K562 (cell line): Measurements from ENCODE around the gene HNRNPM. TPM values are rescaled to one million over a fixed set of nuclear protein-coding genes. Genes with fewer than 3 reads are reported as not detected.

ENCODE experiments used
- ATAC-seq: fragments of 200-7000 bp; cut with Tn5 transposase; 3 replicates; pipeline ENCODE4 v1.9.1; 2020; ENCODE audit warnings: moderate library complexity
- BruUV-seq: library from RNA; stranded (reverse); fragments of 400-500 nt; replicated peaks from 2 replicates; lab custom pipeline; 2021; lab: Mats Ljungman, UMichigan
- CTCF ChIA-PET: fragments of 300-600 bp; formaldehyde crosslinking; extraction: SDS; loops from one replicate; lab custom pipeline; 2021; ENCODE audit warnings: low intra/inter-chr PET ratio; lab: Yijun Ruan, JAX
- POLR2A ChIA-PET: fragments of 300-600, 350-650 bp; sonication (Branson Sonifier 250); formaldehyde crosslinking; extraction: SDS; loops from one replicate; lab custom pipeline; 2021; ENCODE audit warnings: antibody characterized with exemption, inconsistent platforms; lab: Yijun Ruan, JAX
- DNase-seq, 4 experiments: peaks; one replicate each; pipeline versions ENCODE4 v3.0.0 to v3.0.0-alpha.2; 2011 to 2018; ENCODE audit warnings: low spot score in 3 of 4, mixed read lengths in 3 of 4; ENCODE audit errors: extremely low read depth in 1 of 4
- FAIRE-seq: peaks from 2 replicates; lab custom pipeline; 2011; peaks lifted over from hg19 to GRCh38; lab: Jason Lieb, UNC
- H2AFZ ChIP-seq: 2 replicates; pipeline ENCODE4 v1.6.0; 2011; ENCODE audit warnings: low read depth, low read length, control low read depth, inconsistent platforms
- H3K27ac ChIP-seq: fragments of 200-600 bp; 3 replicates; pipeline ENCODE4 v1.8.0; 2011; ENCODE audit warnings: low read depth, mild to moderate bottlenecking, control low read depth, inconsistent platforms, low read length, moderate library complexity, mixed read lengths; ENCODE audit errors: extremely low read depth
- H3K27me3 ChIP-seq, 2 experiments: fragments of 300-600 bp in 1 of 2; 2 replicates in 1 of 2; 3 replicates in 1 of 2; pipeline versions ENCODE4 v1.6.0 to v1.8.0; 2011; ENCODE audit warnings: inconsistent platforms in 2 of 2, low read length in 2 of 2, mild to moderate bottlenecking in 1 of 2, mixed read lengths in 1 of 2, moderate library complexity in 1 of 2; ENCODE audit not compliant: control insufficient read depth in 2 of 2, insufficient read depth in 2 of 2
- H3K36me3 ChIP-seq: fragments of 300-600 bp; 3 replicates; pipeline ENCODE4 v1.8.0; 2011; ENCODE audit warnings: mild to moderate bottlenecking, low read length, inconsistent platforms; ENCODE audit not compliant: control insufficient read depth, insufficient read depth
- H3K4me1 ChIP-seq, 2 experiments: fragments of 200-600 bp in 1 of 2; replicated peaks in 1 of 2; 2 replicates in 1 of 2; 3 replicates in 1 of 2; pipeline versions ENCODE4 v1.5.1 to v1.8.0; 2011; ENCODE audit warnings: inconsistent platforms in 2 of 2, low read length in 2 of 2, mild to moderate bottlenecking in 1 of 2, mixed read lengths in 1 of 2, moderate library complexity in 1 of 2; ENCODE audit not compliant: control insufficient read depth in 2 of 2, insufficient read depth in 2 of 2
- H3K4me2 ChIP-seq: 2 replicates; pipeline ENCODE4 v1.6.1; 2011; ENCODE audit warnings: low read length, control low read depth, inconsistent platforms, mixed read lengths; ENCODE audit not compliant: insufficient read depth
- H3K4me3 ChIP-seq: fragments of 200-600 bp; sonication (generic), shearing (Covaris generic); 2 replicates; pipeline ENCODE4 v1.5.1; 2016; ENCODE audit warnings: control low read depth, inconsistent platforms
- H3K79me2 ChIP-seq: fragments of 200-600 bp; 3 replicates; pipeline ENCODE4 v1.8.0; 2011; ENCODE audit warnings: low read length, inconsistent platforms; ENCODE audit not compliant: control insufficient read depth, insufficient read depth
- H3K9ac ChIP-seq, 2 experiments: 2 replicates each; pipeline versions ENCODE4 v1.6.0 to v1.6.1; 2011; ENCODE audit warnings: low read depth in 2 of 2, low read length in 2 of 2, control low read depth in 1 of 2, inconsistent platforms in 1 of 2, mild to moderate bottlenecking in 1 of 2, mixed read lengths in 1 of 2; ENCODE audit not compliant: insufficient read depth in 1 of 2
- H3K9me1 ChIP-seq: one replicate; pipeline ENCODE4 v1.6.0; 2011; ENCODE audit warnings: inconsistent platforms, mild to moderate bottlenecking, low read length, moderate library complexity; ENCODE audit not compliant: control insufficient read depth, insufficient read depth
- H3K9me3 ChIP-seq: replicated peaks from 2 replicates; pipeline ENCODE4 v1.5.1; 2011; ENCODE audit warnings: low read depth, low read length, inconsistent platforms; ENCODE audit not compliant: control insufficient read depth, insufficient read depth
- H4K20me1 ChIP-seq: replicated peaks from 2 replicates; pipeline ENCODE4 v1.6.1; 2011; ENCODE audit warnings: low read length, inconsistent platforms, mixed read lengths; ENCODE audit not compliant: control insufficient read depth, insufficient read depth
- MTF1 ChIP-seq: fragments of 250-450 bp; sonication (Bioruptor Pico); IDR thresholded peaks from 2 replicates; pipeline ENCODE4 v1.9.0; 2021; ENCODE audit warnings: moderate library complexity, mild to moderate bottlenecking, inconsistent platforms, borderline replicate concordance
- TFE3 ChIP-seq: fragments of 450-650 bp; formaldehyde crosslinking; IDR thresholded peaks from 2 replicates; pipeline ENCODE4 v1.4.0; 2020; ENCODE audit warnings: mild to moderate bottlenecking, mixed read lengths
- ZBTB34 ChIP-seq: fragments of 250-450 bp; sonication (Bioruptor Pico); IDR thresholded peaks from 2 replicates; pipeline ENCODE4 v1.8.0; 2021; ENCODE audit warnings: mild to moderate bottlenecking, moderate library complexity
- ZEB2 ChIP-seq: fragments of 450-650 bp; IDR thresholded peaks from 2 replicates; pipeline ENCODE4 v1.6.1; 2016
- WGBS: fragments of 100-300 bp; shearing (Covaris generic); methylation state at CpG from one replicate; pipeline ENCODE4 v1.1.6; 2016; ENCODE audit warnings: low coverage, mixed read lengths; ENCODE audit not compliant: insufficient coverage; ENCODE audit errors: missing lambda C conversion rate; 5-methylcytosine and 5-hydroxymethylcytosine counted together
- in situ Hi-C: fragments of 300-500 bp; cut with MboI; formaldehyde crosslinking; loops from 4 replicates; pipeline ENCODE4 v1.15.0; 2018; ENCODE audit warnings: inconsistent platforms, mixed read lengths
- intact Hi-C: fragments of 100-400 bp; cut with micrococcal nuclease; formaldehyde crosslinking; loops from 2 replicates; pipeline ENCODE4 v1.14.2; 2022
- polyA plus RNA-seq, 8 experiments: library from polyadenylated mRNA; depleted of rRNA in 4 of 8; stranded (reverse) in 5 of 8; unstranded in 3 of 8; fragments of >200 nt; fragmentation: Nextera tagmentation in 2 of 8; fragmentation: Illumina TruSeq in 1 of 8; extraction: Ambion mirVana in 2 of 8; extraction: Trizol in 1 of 8; gene quantifications; 2 replicates each; pipeline versions ENCODE4 v1.2.1 to v1.2.3, GENCODE V29; 2011 to 2014; ENCODE audit warnings: inconsistent platforms in 1 of 8, missing spikeins in 1 of 8
- total RNA-seq, 7 experiments: library from RNA; depleted of rRNA in 6 of 7; stranded (reverse); fragments of >200 nt in 6 of 7; fragmentation: Illumina TruSeq in 2 of 7; extraction: Trizol in 2 of 7; gene quantifications; 2 replicates each; pipeline versions ENCODE4 v1.2.1 to v1.2.3, GENCODE V29; 2011 to 2021; ENCODE audit warnings: low replicate concordance in 1 of 7

The HNRNPM gene
- total and polyA plus RNA-seq, 9 of the 15 experiments (the other 6 are each of a cell fraction or from before 2014, with no cell fraction given), result 11.1 to 340 (median 195) TPM

- Histone ChIP-seq H4K20me1 (no peaks in the 10 kb centered on the region), H3K36me3 (no peaks in the 10 kb centered on the region), H3K27ac (no peak overlapping the region), H3K9ac (no peak overlapping the region), H3K27me3 (peaks cover 0 to 22% of the 10 kb centered on the region in 2 experiments; a peak in 2 of 5 replicates)
- CTCF ChIA-PET, result no interaction called here
- POLR2A ChIA-PET, result no interaction called here
- peak; percentile 42 for TF ChIP-seq TFE3 (CRISPR knock-in tag)
- TF ChIP-seq MTF1 (CRISPR knock-in tag), result no peak
- TF ChIP-seq ZEB2, result peak; percentile 51; the same call in 1 of the 2 replicates
- no peak for TF ChIP-seq ZBTB34 (CRISPR knock-in tag)
- TF ChIP-seq, all 486 proteins: peak for 2
- BruUV-seq, result no TSS peak
- Histone ChIP-seq H3K4me3 (no peak overlapping the region), H3K79me2 (no peaks in the 10 kb centered on the region), H3K4me1 (peaks cover 0 to 21% of the 10 kb centered on the region in 2 experiments; a peak in 3 of 5 replicates), H3K4me2 (no peak overlapping the region), H3K9me3 (no peaks in the 10 kb centered on the region), H2AFZ (no peak overlapping the region), H3K9me1 (no peaks in the 10 kb centered on the region)
- FAIRE-seq (no peak), DNase-seq (no peak), ATAC-seq (no peak)
- intact Hi-C loops, result loop anchor here (5.0 kb wide), 1 partner anchor 54 kb away; no protein-coding TSS in a partner anchor
- WGBS, result 29% methylated on average over 4 of the region's 4 CpGs
- in situ Hi-C loops, result no loop called here
These were observed 83.7 kb downstream of the HNRNPM start for GRCh38 chr19:8528500-8528899.
